HG03108 (cell line): ENCODE results near the gene FAM43B.

Experiments
- ATAC-seq: cut with Tn5 transposase; IDR thresholded peaks from one replicate; pipeline ENCODE4 v1.9.1; 2021; ENCODE audit warnings: moderate library complexity; ENCODE audit not compliant: unreplicated experiment

FAM43B gene

GRCh38 chr1:20589331-20590278, 37.2 kb downstream of the FAM43B start:
- no peak for ATAC-seq

- no peak for ATAC-seq
Measured at GRCh38 chr1:20590306-20590777, 38.0 kb downstream of the FAM43B start.

- no peak for ATAC-seq
Measured at GRCh38 chr1:20593756-20594155, 41.4 kb downstream of the FAM43B start.

GRCh38 chr1:20594746-20595145, 42.4 kb downstream of the FAM43B start:
- ATAC-seq, result no peak

- ATAC-seq, result no peak
Measured at GRCh38 chr1:20596106-20596505, 43.7 kb downstream of the FAM43B start.

GRCh38 chr1:20597650-20598049, 45.3 kb downstream of the FAM43B start:
- ATAC-seq, result no peak

GRCh38 chr1:20600156-20600555, 47.8 kb downstream of the FAM43B start:
- ATAC-seq, result no peak

GRCh38 chr1:20601129-20601825, 48.9 kb downstream of the FAM43B start:
- no peak for ATAC-seq

GRCh38 chr1:20602851-20603450, 50.6 kb downstream of the FAM43B start:
- ATAC-seq, result no peak

- no peak for ATAC-seq
Measured at GRCh38 chr1:20603504-20604464, 51.4 kb downstream of the FAM43B start.
